Stimulated activated naive CD4-positive, alpha-beta T cell treated with Interleukin-2 at 50 U/mL for 16 hours (primary cell): ENCODE results near the gene HDDC3.
"Not testable (repeated sequence)": the region's sequence is repeated elsewhere in the genome, so short reads cannot be mapped to it uniquely, and the experiment has no call there.

Experiments used
- DNase-seq: peaks from one replicate; lab custom pipeline; 2025; lab: John Stamatoyannopoulos, UW

HDDC3 gene

DNA sequence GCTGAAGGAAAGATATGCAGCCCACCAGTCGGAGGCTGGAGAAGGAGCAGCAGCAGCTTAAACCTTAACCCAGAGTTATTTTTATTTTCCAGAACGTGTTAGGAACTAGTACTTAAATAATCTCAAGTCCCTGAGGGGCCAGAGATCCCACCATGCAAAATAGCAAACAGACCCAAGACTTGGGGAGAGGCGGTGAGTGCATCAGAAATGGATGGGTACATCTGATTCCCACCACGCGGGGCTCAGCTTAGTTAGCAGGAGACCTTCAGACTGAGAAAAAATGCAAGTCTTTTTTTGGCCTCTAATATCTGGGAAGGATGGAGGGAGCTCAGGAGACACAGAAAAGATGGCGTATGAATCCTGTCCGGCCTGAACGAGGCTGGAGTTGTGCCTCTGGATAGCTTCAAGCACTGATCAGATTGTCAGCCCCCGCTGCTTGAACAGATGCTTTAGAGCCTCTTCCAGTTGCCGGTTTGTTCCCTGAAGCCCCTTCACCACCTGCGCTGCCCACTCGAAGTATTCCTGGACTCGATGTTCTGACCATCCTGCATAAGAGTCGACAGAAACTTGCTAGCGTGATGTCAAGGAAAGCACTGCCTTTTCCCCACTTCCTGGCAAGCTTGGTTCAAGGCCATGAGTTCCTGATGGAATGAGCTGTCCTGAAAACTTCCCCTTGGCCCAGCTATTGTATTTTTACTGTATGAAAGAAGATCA is 1.3 kb downstream of the HDDC3 start:
- no peak for DNase-seq

DNA sequence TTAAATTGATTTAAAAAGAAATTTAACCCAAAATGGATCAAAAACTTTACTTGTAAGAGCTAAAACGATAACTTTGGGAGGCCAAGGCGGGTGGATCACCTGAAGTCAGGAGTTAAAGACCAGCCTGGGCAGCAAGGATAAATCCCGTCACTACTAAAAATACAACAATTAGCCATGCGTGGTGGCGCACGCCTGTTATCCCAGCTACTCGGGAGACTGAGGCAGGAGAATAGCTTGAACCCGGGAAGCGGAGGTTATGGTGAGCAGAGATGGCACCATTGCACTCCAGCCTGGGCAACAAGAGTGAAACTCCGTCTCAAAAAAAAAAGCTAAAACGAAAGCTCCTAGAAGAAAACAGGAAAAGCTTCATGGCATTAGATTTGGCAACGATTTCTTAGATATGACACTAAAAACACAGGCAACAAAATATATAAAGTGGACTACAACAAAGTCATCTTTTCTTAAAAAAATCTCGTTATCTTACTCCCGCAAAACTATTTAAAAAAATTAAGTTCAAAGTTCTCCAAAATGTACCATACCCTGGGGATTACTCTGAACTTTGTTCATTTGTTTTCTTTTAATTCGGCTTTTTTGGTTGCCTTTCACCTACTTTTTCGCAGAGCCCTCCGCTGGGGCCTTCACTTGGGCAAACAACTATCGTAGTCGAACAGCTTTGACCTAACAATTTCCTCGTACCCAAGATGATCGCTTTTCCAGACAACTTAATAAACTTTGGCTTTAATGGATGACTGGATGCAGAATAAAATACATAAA is 2.9 kb downstream of the HDDC3 start:
- DNase-seq: no peak

DNA sequence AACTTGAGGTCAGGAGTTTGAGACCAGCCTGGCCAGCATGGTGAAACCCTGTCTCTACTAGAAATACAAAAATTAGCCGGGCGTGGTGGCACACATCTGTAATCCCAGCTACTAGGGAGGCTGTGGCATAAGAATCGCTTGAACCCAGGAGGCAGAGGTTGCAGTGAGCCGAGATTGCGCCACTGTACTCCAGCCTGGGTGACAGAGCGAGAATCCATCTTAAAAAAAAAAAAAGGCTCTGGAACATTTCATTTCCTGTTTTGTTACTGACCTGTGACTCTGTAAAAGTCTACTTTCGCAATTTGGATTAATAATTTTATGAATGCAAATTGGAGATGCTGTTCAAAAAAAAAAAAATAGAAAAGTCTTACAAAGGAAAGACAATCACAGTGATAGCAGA is 4.2 kb downstream of the HDDC3 start:
- DNase-seq: not testable (repeated sequence)

GRCh38 chr15:90926766-90927165 is 5.6 kb downstream of the HDDC3 start:
- not testable (repeated sequence) for DNase-seq

DNA sequence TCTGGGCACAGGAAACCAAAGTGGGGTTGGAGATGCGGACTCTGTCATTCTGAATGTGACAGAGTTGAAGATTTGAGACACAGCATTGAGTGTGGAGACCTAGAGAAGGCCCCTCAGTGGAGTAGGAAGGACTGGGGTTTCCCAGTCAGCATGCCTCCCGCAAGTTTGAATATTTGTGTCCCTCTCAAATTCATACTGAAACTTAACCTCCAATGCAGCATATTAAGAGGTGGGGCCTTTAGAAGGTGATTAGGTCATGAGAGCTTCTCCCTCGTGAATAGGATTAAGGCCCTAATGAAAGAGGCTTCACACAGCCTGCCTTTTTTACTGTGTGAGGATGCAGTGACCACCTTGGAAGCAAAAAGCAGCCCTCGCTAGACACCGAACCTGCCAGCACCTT is 8.0 kb downstream of the HDDC3 start:
- no peak for DNase-seq

DNA sequence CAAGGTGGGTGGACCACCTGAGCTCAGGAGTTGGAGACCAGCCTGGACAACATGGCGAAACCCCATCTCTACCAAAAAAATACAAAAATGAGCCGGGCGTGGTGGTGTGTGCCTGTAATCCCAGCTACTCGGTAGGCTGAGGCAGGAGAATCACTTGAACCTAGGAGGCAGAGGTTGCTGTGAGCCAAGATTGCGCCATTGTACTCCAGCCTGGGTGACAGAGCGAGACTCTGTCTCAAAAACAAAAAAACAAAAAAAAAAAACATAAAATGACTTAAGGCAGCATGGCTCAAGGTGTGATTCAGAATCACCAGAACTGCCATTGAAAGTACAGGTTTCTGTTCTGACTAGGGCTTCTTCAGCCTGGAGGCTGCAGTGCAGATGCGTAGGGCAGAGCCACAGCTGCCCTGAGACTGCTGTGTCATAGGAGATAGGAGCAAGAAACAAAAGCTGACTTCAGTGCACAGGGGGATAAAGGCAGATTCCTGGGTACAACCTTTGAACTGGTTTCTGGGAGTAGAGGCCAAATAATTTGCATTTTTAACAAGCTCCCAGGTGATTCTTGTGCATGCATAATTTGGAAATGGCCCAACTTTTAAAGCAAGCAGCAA is 9.5 kb downstream of the HDDC3 start:
- peak; percentile 6 for DNase-seq

DNA sequence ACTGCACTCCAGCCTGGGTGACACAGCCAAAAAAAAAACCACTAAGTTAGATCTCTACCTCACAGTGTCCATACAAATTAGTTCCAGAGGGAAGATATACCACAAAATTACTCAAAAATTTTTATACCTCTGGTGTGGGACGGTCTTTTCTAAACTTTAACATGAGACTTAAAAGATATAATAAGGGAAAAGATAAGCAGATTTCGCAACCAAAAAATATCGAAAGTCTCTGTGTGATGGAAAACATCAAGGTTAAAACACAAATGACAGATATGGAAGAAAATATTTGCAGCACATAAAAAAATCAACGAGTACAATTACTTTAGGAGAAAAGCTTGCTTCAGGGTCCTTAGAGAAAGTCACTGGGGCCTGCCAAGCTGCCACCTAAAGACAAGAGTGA is 10.5 kb downstream of the HDDC3 start:
- no peak for DNase-seq

- DNase-seq: no peak
Measured at GRCh38 chr15:90918835-90919234, 13.5 kb downstream of the HDDC3 start.

DNA sequence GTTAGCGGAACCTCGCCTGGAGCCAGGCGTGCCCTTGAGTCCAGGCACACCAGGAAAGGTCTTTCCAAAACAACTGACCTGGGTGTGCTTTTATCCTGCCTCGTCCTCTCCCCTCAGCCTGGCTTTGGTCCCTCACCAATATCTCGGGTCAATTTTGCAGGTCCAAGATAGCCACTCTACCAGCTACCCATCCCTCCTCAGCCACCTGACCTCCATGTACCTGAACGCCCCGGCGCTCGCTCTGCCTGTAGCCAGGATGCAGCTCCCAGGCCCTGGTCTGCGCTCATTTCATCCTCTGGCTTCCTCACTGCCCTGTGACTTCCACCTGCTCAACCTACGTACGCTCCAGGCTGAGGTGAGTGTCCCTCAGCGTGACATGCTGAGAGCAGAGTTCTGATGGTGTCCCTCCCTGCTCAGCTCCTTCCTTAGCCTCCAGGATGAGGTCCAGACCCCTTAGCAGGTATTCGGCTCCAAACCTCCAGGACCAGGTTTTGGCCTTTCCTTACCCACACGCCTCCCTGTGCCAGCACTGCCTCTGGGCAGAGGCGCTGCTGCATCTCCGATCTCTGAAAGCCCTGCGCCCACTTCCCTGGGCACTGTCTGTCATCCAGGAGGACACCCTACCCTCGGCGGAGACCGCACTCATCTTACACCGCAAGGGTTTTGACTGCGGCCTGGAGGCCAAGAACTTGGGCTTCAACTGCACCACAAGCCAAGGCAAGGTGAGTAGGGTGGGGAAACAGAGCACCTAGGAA is 14.1 kb downstream of the HDDC3 start:
- no peak for DNase-seq

DNA sequence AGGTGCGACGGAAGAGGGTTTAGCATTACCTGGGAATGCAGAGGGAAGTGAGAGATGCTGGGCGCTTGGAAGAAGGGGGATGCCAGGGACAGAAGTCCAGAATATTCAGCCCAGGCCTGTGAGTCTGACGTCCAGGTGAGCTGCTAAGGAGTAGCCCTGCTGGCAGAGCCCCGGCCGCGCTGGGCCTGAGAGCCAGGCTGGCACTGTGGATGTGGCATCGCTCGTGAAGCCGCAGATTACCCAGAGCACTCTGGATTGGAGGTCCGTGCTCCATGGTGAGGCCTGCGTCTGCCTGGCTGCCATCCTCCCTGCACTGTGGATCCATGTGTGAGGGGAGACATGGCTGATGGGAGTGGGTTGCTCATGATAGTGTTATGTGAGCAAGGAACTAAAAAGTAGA is 14.8 kb downstream of the HDDC3 start:
- no peak for DNase-seq

- no peak for DNase-seq
Measured at GRCh38 chr15:90916461-90916860, 15.9 kb downstream of the HDDC3 start.

GRCh38 chr15:90915808-90916440 is 16.4 kb downstream of the HDDC3 start:
- no peak for DNase-seq

DNA sequence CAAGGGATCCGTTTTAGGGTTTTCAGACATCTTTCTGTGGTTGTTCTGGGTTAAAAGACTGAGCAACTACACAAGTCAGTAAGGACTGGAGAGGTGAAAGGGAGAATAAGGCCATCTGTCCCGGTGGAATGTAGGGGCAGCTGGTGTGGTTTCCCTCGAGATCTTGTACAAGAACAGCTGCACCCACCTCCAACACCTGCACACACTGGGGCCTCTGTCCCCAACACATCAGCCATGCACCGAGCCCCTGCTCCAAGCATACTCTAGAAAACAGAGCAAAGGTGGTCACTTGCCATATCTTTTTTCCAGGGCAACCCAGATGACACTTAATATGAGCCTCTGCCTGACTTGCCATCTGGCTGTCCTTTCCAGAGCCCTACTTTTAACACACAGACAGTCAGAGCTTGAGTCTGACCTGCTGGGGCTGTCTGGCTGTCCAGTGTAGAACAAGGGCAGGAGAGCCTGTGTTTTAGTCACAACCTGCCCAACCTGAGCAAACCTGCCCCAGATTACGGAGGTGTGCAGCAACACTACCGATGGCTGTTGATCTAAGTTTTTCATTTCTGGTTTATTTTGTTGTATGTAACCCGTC is 17.0 kb downstream of the HDDC3 start:
- no peak for DNase-seq

GRCh38 chr15:90914305-90915080 is 17.9 kb downstream of the HDDC3 start:
- no peak for DNase-seq

GRCh38 chr15:90913398-90913944 is 18.9 kb downstream of the HDDC3 start:
- no peak for DNase-seq

DNA sequence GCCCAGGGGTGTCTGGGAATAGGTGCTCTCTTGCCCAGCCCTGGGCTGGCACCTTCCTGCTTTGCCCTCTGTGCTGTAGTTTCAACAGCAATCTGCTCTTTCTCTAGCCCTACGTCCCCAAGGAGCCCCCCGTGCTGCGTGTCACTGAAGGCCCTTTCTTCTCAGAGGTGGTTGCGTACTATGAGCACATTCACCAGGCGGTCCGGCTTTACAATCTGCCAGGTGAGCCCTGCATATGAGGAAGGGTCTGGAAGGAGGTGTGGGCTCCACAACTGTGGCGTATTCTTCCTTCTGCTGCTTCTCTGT is 19.6 kb downstream of the HDDC3 start:
- DNase-seq: no peak

DNA sequence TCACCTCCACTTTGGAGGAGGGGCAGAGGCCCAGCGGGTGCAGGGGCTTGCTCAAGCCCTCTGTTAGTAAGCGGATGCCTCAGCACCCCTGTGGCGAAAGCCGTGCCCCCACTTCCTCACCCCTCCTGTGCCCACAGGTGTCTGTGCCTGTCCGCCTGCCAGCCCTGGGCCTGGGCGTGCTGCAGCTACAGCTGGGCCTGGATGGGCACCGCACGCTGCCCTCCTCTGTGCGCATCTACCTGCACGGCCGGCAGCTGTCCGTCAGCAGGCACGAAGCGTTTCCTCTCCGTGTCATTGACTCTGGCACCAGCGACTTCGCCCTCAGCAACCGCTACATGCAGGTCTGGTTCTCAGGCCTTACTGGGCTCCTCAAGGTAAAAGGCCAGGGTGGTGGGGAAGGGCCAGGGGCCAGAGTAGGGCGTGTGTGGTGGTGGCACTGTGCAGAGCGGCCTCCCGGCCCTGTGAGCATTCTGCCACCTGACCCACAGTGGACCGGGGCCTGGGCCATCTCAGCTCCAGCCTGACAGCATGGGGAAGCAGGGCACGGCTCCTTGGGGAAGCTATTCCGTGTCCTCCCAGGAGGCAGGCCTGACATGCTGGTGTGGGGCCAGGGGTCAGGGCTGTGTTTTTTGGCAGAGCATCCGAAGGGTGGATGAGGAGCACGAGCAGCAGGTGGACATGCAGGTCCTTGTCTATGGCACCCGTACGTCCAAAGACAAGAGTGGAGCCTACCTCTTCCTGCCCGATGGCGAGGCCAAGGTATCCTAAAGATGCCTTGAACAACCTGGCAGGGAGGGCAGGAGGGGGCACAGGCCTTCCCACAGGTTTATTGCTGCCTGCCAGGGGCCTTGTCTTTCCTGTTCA is 20.2 kb downstream of the HDDC3 start:
- no peak for DNase-seq

DNA sequence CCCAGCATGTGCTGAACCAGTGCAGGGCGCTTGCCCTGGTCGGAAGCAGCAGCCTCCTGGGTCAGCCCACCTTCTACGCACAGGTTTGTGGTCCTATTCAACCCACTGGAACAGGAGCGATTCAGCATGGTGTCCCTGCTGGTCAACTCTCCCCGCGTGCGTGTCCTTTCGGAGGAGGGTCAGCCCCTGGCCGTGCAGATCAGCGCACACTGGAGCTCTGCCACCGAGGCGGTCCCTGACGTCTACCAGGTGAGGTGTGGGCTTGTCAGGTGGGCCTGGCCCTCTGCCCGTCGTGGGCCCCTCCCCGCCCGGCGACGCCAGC is 21.1 kb downstream of the HDDC3 start:
- no peak for DNase-seq

- no peak for DNase-seq
Measured at GRCh38 chr15:90910441-90911301, 21.7 kb downstream of the HDDC3 start.
